ENCODE results near the gene MIS18BP1.
"Not testable (repeated sequence)": the region's sequence is repeated elsewhere in the genome, so short reads cannot be mapped to it uniquely, and the experiment has no call there.

The MIS18BP1 gene

GRCh38 chr14:45242706-45243105 lies 10.3 kb downstream of the MIS18BP1 start:
- no peak for DNase-seq

GRCh38 chr14:45238988-45239387 lies 14.0 kb downstream of the MIS18BP1 start:
- no peak for DNase-seq

GRCh38 chr14:45227566-45227965 lies 25.4 kb downstream of the MIS18BP1 start:
- no peak for DNase-seq

- DNase-seq: no peak
Observed at GRCh38 chr14:45222485-45223262, 30.3 kb downstream of the MIS18BP1 start.

GRCh38 chr14:45214341-45214740 lies 38.7 kb downstream of the MIS18BP1 start:
- not testable (repeated sequence) for DNase-seq

- not testable (repeated sequence) for DNase-seq
Observed at GRCh38 chr14:45213716-45214115, 39.3 kb downstream of the MIS18BP1 start.

GRCh38 chr14:45212231-45212630 lies 40.8 kb downstream of the MIS18BP1 start:
- DNase-seq: no peak

- no peak for DNase-seq
Observed at GRCh38 chr14:45211295-45211694, 41.7 kb downstream of the MIS18BP1 start.

- DNase-seq: no peak
Observed at GRCh38 chr14:45210159-45210558, 42.8 kb downstream of the MIS18BP1 start.

- DNase-seq: no peak
Observed at GRCh38 chr14:45204241-45204640, 48.8 kb downstream of the MIS18BP1 start.

GRCh38 chr14:45201905-45202304 lies 51.1 kb downstream of the MIS18BP1 start:
- peak in 1 of 2 experiments; percentile 12 for DNase-seq

- DNase-seq: no peak
Observed at GRCh38 chr14:45199230-45199629, 53.8 kb downstream of the MIS18BP1 start.

- DNase-seq: no peak
Observed at GRCh38 chr14:45198551-45198950, 54.5 kb downstream of the MIS18BP1 start.

- DNase-seq: no peak
Observed at GRCh38 chr14:45194964-45195363, 58.0 kb downstream of the MIS18BP1 start.

- no peak for DNase-seq
Observed at GRCh38 chr14:45185100-45185814, 67.7 kb downstream of the MIS18BP1 start.

- DNase-seq: no peak
Observed at GRCh38 chr14:45181806-45182205, 71.2 kb downstream of the MIS18BP1 start.

GRCh38 chr14:45181329-45181728 lies 71.7 kb downstream of the MIS18BP1 start:
- DNase-seq: no peak

- DNase-seq: no peak
Observed at GRCh38 chr14:45177076-45177475, 75.9 kb downstream of the MIS18BP1 start.

GRCh38 chr14:45169906-45170305 lies 83.1 kb downstream of the MIS18BP1 start:
- DNase-seq: no peak

- no peak for DNase-seq
Observed at GRCh38 chr14:45156067-45156466, 96.9 kb downstream of the MIS18BP1 start.
